ENCODE data around the gene GRB7. TPM values are rescaled to one million over a fixed set of nuclear protein-coding genes. Genes with fewer than 3 reads are reported as not detected.

GRB7 gene
- total and polyA plus RNA-seq, 10 of the 15 experiments (the other 5 are each of a cell fraction or from before 2014, with no cell fraction given) = 0.05 to 0.34 (median 0.19) TPM; not detected in 4

GRCh38 chr17:39754958-39755553 is 17.3 kb downstream of the GRB7 start:
- SMC1A ChIA-PET (ENCODE audit: uncharacterized antibody, unreplicated experiment) = interaction anchor here (0.7 to 3.0 kb wide), 19 partner anchors 10 to 204 kb away, joined by 3 to 50 read pairs (median 6); partner anchors contain the start of gene IKZF3
- Histone ChIP-seq H3K9me3 (replicated peaks; ENCODE audit: control insufficient read depth, insufficient read depth, low read length) (no peaks in the 10 kb centered on the region), H3K9ac (ENCODE audit: control insufficient read depth, insufficient read depth, low read length) (peak overlapping the region; percentile 83), H3K36me3 (ENCODE audit: control insufficient read depth in 2 of 2, insufficient read depth in 2 of 2, low read length in 1 of 2) (peaks cover 0 to 3% of the 10 kb centered on the region in 2 experiments; a peak in 1 of 4 replicates), H2AFZ (ENCODE audit: control insufficient read depth, low read depth, low read length) (no peak overlapping the region), H3K27ac (ENCODE audit: control insufficient read depth, insufficient read depth) (peak overlapping the region; percentile 96), H3K4me2 (ENCODE audit: control insufficient read depth, insufficient read depth) (peak overlapping the region; percentile 87), H3K79me2 (ENCODE audit: control insufficient read depth, insufficient read depth, low read length) (peaks cover 27% of the 10 kb centered on the region), H3K4me3 (peak overlapping the region; percentile 66), H3K4me1 (ENCODE audit: control insufficient read depth, insufficient read depth, low read length) (peaks cover 60% of the 10 kb centered on the region), H3K27me3 (replicated peaks in 1 of 2; ENCODE audit: control insufficient read depth in 2 of 2, insufficient read depth in 2 of 2, low read length in 1 of 2) (no peaks in the 10 kb centered on the region), H4K20me1 (ENCODE audit: control insufficient read depth, insufficient read depth) (no peaks in the 10 kb centered on the region)
- intact Hi-C loops (cut with micrococcal nuclease; ENCODE audit: unreplicated experiment) = loop anchor here (1.0 to 5.0 kb wide), 6 partner anchors 24 to 227 kb away; partner anchors contain the start of genes LRRC3C, MIEN1, ORMDL3 and PSMD3
- POLR2A ChIA-PET = interaction anchor here (0.6 to 2.9 kb wide), 18 partner anchors 12 to 183 kb away, joined by 3 to 32 read pairs (median 3); partner anchors contain the start of gene PNMT
- BruUV-seq (replicated peaks) = TSS peak; percentile 88
- WGBS (ENCODE audit: insufficient coverage, insufficient replicate concordance, low lambda C conversion rate, missing lambda C conversion rate) = 4% methylated on average over 18 of the region's 21 CpGs
- RAD21 ChIA-PET (ENCODE audit: unreplicated experiment) = interaction anchor here (0.7 to 3.7 kb wide), 25 partner anchors 10 to 225 kb away, joined by 3 to 57 read pairs (median 7); partner anchors contain the start of genes IKZF3 and PSMD3
- ATAC-seq (no peak), DNase-seq (ENCODE audit: low read depth, low spot score) (no peak), FAIRE-seq (no peak)
- CTCF ChIA-PET = interaction anchor here (0.6 to 5.0 kb wide), 20 partner anchors 12 to 224 kb away, joined by 3 to 39 read pairs (median 6); partner anchors contain the start of genes IKZF3 and MIEN1
- in situ Hi-C loops (cut with MboI) = loop anchor here (5.0 kb wide), 2 partner anchors 107 to 133 kb away; partner anchors contain the start of gene IKZF3
- TF ChIP-seq BMI1 (IDR thresholded peaks at IDR 0.05; ENCODE audit: borderline replicate concordance) (no peak), BHLHE40 (IDR thresholded peaks at IDR 0.05; ENCODE audit: borderline replicate concordance in 1 of 2, low read depth in 2 of 2, low read length in 1 of 2) (no peak), NR2C2 (IDR thresholded peaks at IDR 0.05; ENCODE audit: borderline replicate concordance, control insufficient read depth, insufficient read length, low read depth) (no peak), NBN (IDR thresholded peaks at IDR 0.05) (peak; percentile 0; the same call in 1 of the 2 replicates), HDAC6 (IDR thresholded peaks at IDR 0.05; ENCODE audit: unreplicated experiment) (peak; percentile 6), MEF2B (IDR thresholded peaks at IDR 0.05; ENCODE audit: partially characterized antibody, poor library complexity, severe bottlenecking) (no peak), TARDBP (IDR thresholded peaks at IDR 0.05; ENCODE audit: borderline replicate concordance) (0 out of 2 replicates have a peak, but pooled peaks have one; percentile 68), YBX1 (IDR thresholded peaks at IDR 0.05) (no peak), MLLT1 (IDR thresholded peaks at IDR 0.05) (no peak), ZZZ3 (IDR thresholded peaks at IDR 0.05; ENCODE audit: control insufficient read depth, insufficient read length, low read depth) (no peak), MEF2A (IDR thresholded peaks at IDR 0.05; ENCODE audit: insufficient read depth, low read depth, low read length) (no peak), ETV6 (conservative IDR thresholded peaks at IDR 0.05 in 1 of 2, IDR thresholded peaks at IDR 0.05 in 1 of 2; ENCODE audit: borderline replicate concordance in 1 of 2, low read depth in 1 of 2) (no peak), SMAD5 (IDR thresholded peaks at IDR 0.05; ENCODE audit: low read depth) (no peak), SPI1 (IDR thresholded peaks at IDR 0.05; ENCODE audit: borderline replicate concordance, insufficient read depth, low read depth, low read length) (peak; percentile 13; the same call in 1 of the 2 replicates), CHD4 (IDR thresholded peaks at IDR 0.05) (no peak), EP300 (IDR thresholded peaks at IDR 0.05; ENCODE audit: borderline replicate concordance in 1 of 2, control insufficient read depth in 1 of 2, low read depth in 2 of 2, low read length in 2 of 2) (peak in 1 of 2 experiments; percentile 0; a peak in 1 of 4 replicates), RUNX3 (IDR thresholded peaks at IDR 0.05; ENCODE audit: low read length) (no peak), SIN3A (IDR thresholded peaks at IDR 0.05; ENCODE audit: low read depth, low read length) (no peak), PML (IDR thresholded peaks at IDR 0.05; ENCODE audit: low read length) (no peak)
